ENCODE measurements around the gene STEAP1. TPM values are rescaled to one million over a fixed set of nuclear protein-coding genes. Genes with fewer than 3 reads are reported as not detected.

The STEAP1 gene
- polyA plus RNA-seq, 3 donors: not detected

- Mint-ChIP-seq H3K4me1 (peaks cover 11% of the 10 kb centered on the region), H3K4me3 (peak overlapping the region; percentile 50 to 81), H3K27ac (no peak overlapping the region), H3K36me3 (no peaks in the 10 kb centered on the region), H3K27me3 (ENCODE audit: low read depth in 3 of 3) (peaks cover 9 to 24% (median 20%) of the 10 kb centered on the region in 3 donors), H3K9me3 (peaks cover 0 to 8% (median 0%) of the 10 kb centered on the region in 7 donors)
- no peak overlapping the region for H3K27ac ChIP-seq (ENCODE audit: low read depth in 1 of 2, low read length in 2 of 2)
- H4K20me1 ChIP-seq (ENCODE audit: insufficient read depth, low read length): no peaks in the 10 kb centered on the region
- H3K4me1 ChIP-seq (ENCODE audit: control insufficient read depth in 1 of 2, insufficient read depth in 2 of 2, low read length in 2 of 2): peaks cover 6 to 14% of the 10 kb centered on the region in 2 donors
- no peaks in the 10 kb centered on the region for H3K79me2 ChIP-seq (ENCODE audit: insufficient read depth, low read length)
- TF ChIP-seq CTCF (IDR thresholded peaks at IDR 0.05): no peak
- H3K27me3 ChIP-seq (ENCODE audit: control insufficient read depth in 2 of 2, insufficient read depth in 2 of 2, low read length in 2 of 2): peaks cover 41 to 53% of the 10 kb centered on the region in 2 donors
- no peaks in the 10 kb centered on the region for H3K36me3 ChIP-seq (replicated peaks in 1 of 2; ENCODE audit: control insufficient read depth in 1 of 2, insufficient read depth in 2 of 2, low read length in 2 of 2)
- H3K9me3 ChIP-seq (replicated peaks in 1 of 2; ENCODE audit: control insufficient read depth in 1 of 2, insufficient read depth in 1 of 2, low read length in 2 of 2): peaks cover 0 to 4% of the 10 kb centered on the region in 2 donors
- peak overlapping the region; percentile 74 for H3K4me2 ChIP-seq (replicated peaks; ENCODE audit: extremely low read depth, low read length, poor library complexity, severe bottlenecking)
- peak overlapping the region; percentile 56 for H2AFZ ChIP-seq (ENCODE audit: insufficient read depth, low read depth, low read length, poor library complexity, severe bottlenecking)
- WGBS (ENCODE audit: insufficient coverage): 19% methylated on average over 5 of the region's 11 CpGs
- peak overlapping the region in 1 of 3 experiments; percentile 61 for H3K4me3 ChIP-seq (replicated peaks in 1 of 3; ENCODE audit: low read depth in 2 of 3, low read length in 3 of 3)
- intact Hi-C loops (cut with micrococcal nuclease): no loop called here
- no peak overlapping the region for H3K9ac ChIP-seq (ENCODE audit: insufficient read depth, low read length, poor library complexity, severe bottlenecking)
- DNase-seq: no peak
Observed at GRCh38 chr7:90210981-90211380, 56.7 kb downstream of the STEAP1 start.

GRCh38 chr7:90211391-90212148, 57.3 kb downstream of the STEAP1 start, which contains the start of gene STEAP2:
STEAP2 (plus strand) TSS chr7:90211740; CDS start chr7:90225083, 13,343 bp downstream.
- peaks cover 6 to 14% of the 10 kb centered on the region in 2 donors for H3K4me1 ChIP-seq (ENCODE audit: control insufficient read depth in 1 of 2, insufficient read depth in 2 of 2, low read length in 2 of 2)
- peaks cover 41 to 53% of the 10 kb centered on the region in 2 donors for H3K27me3 ChIP-seq (ENCODE audit: control insufficient read depth in 2 of 2, insufficient read depth in 2 of 2, low read length in 2 of 2)
- peak within 1 kb of the TSS; percentile 50 to 81 for H3K4me3 Mint-ChIP-seq
- H3K36me3 Mint-ChIP-seq: no peaks in the 10 kb centered on the region
- under 1% methylated on average over 70 of the region's 73 CpGs for WGBS (ENCODE audit: insufficient coverage)
- no peaks in the 10 kb centered on the region for H3K79me2 ChIP-seq (ENCODE audit: insufficient read depth, low read length)
- peak; percentile 43 for TF ChIP-seq CTCF (IDR thresholded peaks at IDR 0.05)
- intact Hi-C loops (cut with micrococcal nuclease): no loop called here
- H3K27ac Mint-ChIP-seq: no peak within 1 kb of the TSS
- peaks cover 9 to 27% (median 22%) of the 10 kb centered on the region in 3 donors for H3K27me3 Mint-ChIP-seq (ENCODE audit: low read depth in 3 of 3)
- H4K20me1 ChIP-seq (ENCODE audit: insufficient read depth, low read length): no peaks in the 10 kb centered on the region
- no peaks in the 10 kb centered on the region for H3K36me3 ChIP-seq (replicated peaks in 1 of 2; ENCODE audit: control insufficient read depth in 1 of 2, insufficient read depth in 2 of 2, low read length in 2 of 2)
- H3K4me1 Mint-ChIP-seq: peaks cover 11% of the 10 kb centered on the region
- peaks cover 0 to 4% of the 10 kb centered on the region in 2 donors for H3K9me3 ChIP-seq (replicated peaks in 1 of 2; ENCODE audit: control insufficient read depth in 1 of 2, insufficient read depth in 1 of 2, low read length in 2 of 2)
- H3K4me3 ChIP-seq (replicated peaks in 1 of 3; ENCODE audit: low read depth in 2 of 3, low read length in 3 of 3): peak within 1 kb of the TSS in 1 of 3 experiments; percentile 61
- H3K9me3 Mint-ChIP-seq: peaks cover 0 to 8% (median 0%) of the 10 kb centered on the region in 7 donors
- H2AFZ ChIP-seq (ENCODE audit: insufficient read depth, low read depth, low read length, poor library complexity, severe bottlenecking): peak within 1 kb of the TSS; percentile 56
- peak within 1 kb of the TSS; percentile 74 for H3K4me2 ChIP-seq (replicated peaks; ENCODE audit: extremely low read depth, low read length, poor library complexity, severe bottlenecking)
- DNase-seq: peak in 2 of 3 donors; percentile 12 to 18
- no peak within 1 kb of the TSS for H3K27ac ChIP-seq (ENCODE audit: low read depth in 1 of 2, low read length in 2 of 2)
- no peak within 1 kb of the TSS for H3K9ac ChIP-seq (ENCODE audit: insufficient read depth, low read length, poor library complexity, severe bottlenecking)

All from CD14-positive monocyte (primary cell).